Measurements from ENCODE around the gene TIMM44. TPM values are rescaled to one million over a fixed set of nuclear protein-coding genes. Genes with fewer than 3 reads are reported as not detected.
A peak's percentile ranks its signal among the peaks of the same experiment; 100 is the strongest.

The TIMM44 gene
- total and polyA plus RNA-seq, 4 donors: 38.4 to 75.8 (median 53.0) TPM

GRCh38 chr19:7898967-7899366 lies 44.5 kb downstream of the TIMM44 start:
- ATAC-seq (ENCODE audit: insufficient read depth, low FRiP score): no peak
- Histone ChIP-seq H3K4me3 (no peak overlapping the region), H3K27ac (ENCODE audit: low read depth in 1 of 2, low read length in 1 of 2) (no peak overlapping the region), H3K4me1 (ENCODE audit: control insufficient read depth in 5 of 5, insufficient read depth in 5 of 5, low read length in 5 of 5) (peaks cover 0 to 9% (median 0%) of the 10 kb centered on the region in 5 donors), H3K9me3 (ENCODE audit: control insufficient read depth in 4 of 4, insufficient read depth in 3 of 4, low read length in 3 of 4) (no peaks in the 10 kb centered on the region), H3K36me3 (ENCODE audit: control insufficient read depth in 4 of 4, insufficient read depth in 4 of 4, low read length in 4 of 4) (no peaks in the 10 kb centered on the region), H3K9ac (ENCODE audit: insufficient read depth in 1 of 2, low read length in 2 of 2) (no peak overlapping the region), H3K27me3 (ENCODE audit: control insufficient read depth in 3 of 3, insufficient read depth in 3 of 3, low read length in 2 of 3) (no peaks in the 10 kb centered on the region)
- WGBS, 2 donors: 90 to 96% methylated on average over 16 of the region's 16 CpGs
- no peak for DNase-seq
- TF ChIP-seq, protein P1, sequence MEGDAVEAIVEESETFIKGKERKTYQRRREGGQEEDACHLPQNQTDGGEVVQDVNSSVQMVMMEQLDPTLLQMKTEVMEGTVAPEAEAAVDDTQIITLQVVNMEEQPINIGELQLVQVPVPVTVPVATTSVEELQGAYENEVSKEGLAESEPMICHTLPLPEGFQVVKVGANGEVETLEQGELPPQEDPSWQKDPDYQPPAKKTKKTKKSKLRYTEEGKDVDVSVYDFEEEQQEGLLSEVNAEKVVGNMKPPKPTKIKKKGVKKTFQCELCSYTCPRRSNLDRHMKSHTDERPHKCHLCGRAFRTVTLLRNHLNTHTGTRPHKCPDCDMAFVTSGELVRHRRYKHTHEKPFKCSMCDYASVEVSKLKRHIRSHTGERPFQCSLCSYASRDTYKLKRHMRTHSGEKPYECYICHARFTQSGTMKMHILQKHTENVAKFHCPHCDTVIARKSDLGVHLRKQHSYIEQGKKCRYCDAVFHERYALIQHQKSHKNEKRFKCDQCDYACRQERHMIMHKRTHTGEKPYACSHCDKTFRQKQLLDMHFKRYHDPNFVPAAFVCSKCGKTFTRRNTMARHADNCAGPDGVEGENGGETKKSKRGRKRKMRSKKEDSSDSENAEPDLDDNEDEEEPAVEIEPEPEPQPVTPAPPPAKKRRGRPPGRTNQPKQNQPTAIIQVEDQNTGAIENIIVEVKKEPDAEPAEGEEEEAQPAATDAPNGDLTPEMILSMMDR (IDR thresholded peaks at IDR 0.05; ENCODE audit: control extremely low read depth, extremely low read depth): no peak

DNA sequence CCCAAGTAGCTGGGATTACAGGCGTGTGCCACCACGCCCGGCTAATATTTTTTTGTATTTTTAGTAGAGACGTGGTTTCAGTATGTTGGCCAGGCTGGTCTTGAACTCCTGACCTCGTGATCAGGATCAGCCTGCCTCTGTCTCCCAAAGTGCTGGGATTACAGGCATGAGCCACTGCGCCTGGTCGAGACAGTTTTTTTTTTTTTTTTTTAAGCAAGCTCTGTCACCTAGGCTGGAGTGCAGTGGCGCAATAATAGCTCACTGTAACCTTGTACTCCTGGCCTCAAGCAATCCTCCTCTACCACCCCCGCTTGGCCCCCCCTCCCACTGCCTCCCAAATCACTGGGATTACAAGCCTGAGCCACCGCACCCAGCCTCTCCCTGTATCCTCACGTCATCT lies 46.2 kb downstream of the TIMM44 start:
- Histone ChIP-seq H3K4me3 (peak overlapping the region; percentile 4), H3K4me1 (ENCODE audit: control insufficient read depth in 5 of 5, insufficient read depth in 5 of 5, low read length in 5 of 5) (peaks cover 0 to 6% (median 0%) of the 10 kb centered on the region in 5 donors), H3K9ac (ENCODE audit: insufficient read depth in 1 of 2, low read length in 2 of 2) (no peak overlapping the region), H3K27me3 (ENCODE audit: control insufficient read depth in 3 of 3, insufficient read depth in 3 of 3, low read length in 2 of 3) (no peaks in the 10 kb centered on the region), H3K9me3 (ENCODE audit: control insufficient read depth in 4 of 4, insufficient read depth in 3 of 4, low read length in 3 of 4) (no peaks in the 10 kb centered on the region), H3K27ac (ENCODE audit: low read depth in 1 of 2, low read length in 1 of 2) (no peak overlapping the region), H3K36me3 (ENCODE audit: control insufficient read depth in 4 of 4, insufficient read depth in 4 of 4, low read length in 4 of 4) (no peaks in the 10 kb centered on the region)
- TF ChIP-seq, protein P1 (IDR thresholded peaks at IDR 0.05; ENCODE audit: control extremely low read depth, extremely low read depth): no peak
- 81 to 89% methylated on average over 11 of the region's 11 CpGs for WGBS, 2 donors
- DNase-seq: no peak
- ATAC-seq (ENCODE audit: insufficient read depth, low FRiP score): no peak

- H3K4me3 ChIP-seq: no peak overlapping the region
- no peak overlapping the region for H3K9ac ChIP-seq (ENCODE audit: insufficient read depth in 1 of 2, low read length in 2 of 2)
- H3K4me1 ChIP-seq (ENCODE audit: control insufficient read depth in 5 of 5, insufficient read depth in 5 of 5, low read length in 5 of 5): peaks cover 0 to 6% (median 0%) of the 10 kb centered on the region in 5 donors
- no peaks in the 10 kb centered on the region for H3K27me3 ChIP-seq (ENCODE audit: control insufficient read depth in 3 of 3, insufficient read depth in 3 of 3, low read length in 2 of 3)
- no peak overlapping the region for H3K27ac ChIP-seq (ENCODE audit: low read depth in 1 of 2, low read length in 1 of 2)
- no peak for ATAC-seq (ENCODE audit: insufficient read depth, low FRiP score)
- no peaks in the 10 kb centered on the region for H3K9me3 ChIP-seq (ENCODE audit: control insufficient read depth in 4 of 4, insufficient read depth in 3 of 4, low read length in 3 of 4)
- DNase-seq: no peak
- no peaks in the 10 kb centered on the region for H3K36me3 ChIP-seq (ENCODE audit: control insufficient read depth in 4 of 4, insufficient read depth in 4 of 4, low read length in 4 of 4)
- TF ChIP-seq, protein P1 (IDR thresholded peaks at IDR 0.05; ENCODE audit: control extremely low read depth, extremely low read depth): no peak
- WGBS, 2 donors: 88 to 90% methylated on average over 13 of the region's 13 CpGs
These were observed 47.9 kb downstream of the TIMM44 start for GRCh38 chr19:7895565-7895964.

Measured in lung (tissue), 12 donors.